HG02610 (cell line): Measurements from ENCODE around the gene KRTAP10-4.
"Not testable (repeated sequence)": the region's sequence is repeated elsewhere in the genome, so short reads cannot be mapped to it uniquely, and the experiment has no call there.

Source experiments
- ATAC-seq: cut with Tn5 transposase; IDR thresholded peaks from one replicate; pipeline ENCODE4 v1.9.1; 2021; ENCODE audit warnings: mild to moderate bottlenecking, moderate library complexity; ENCODE audit not compliant: unreplicated experiment

Gene KRTAP10-4

GRCh38 chr21:44573630-44574456 is at the start of gene KRTAP10-4:
TSS of gene KRTAP10-4 (plus strand) at chr21:44573729. CDS start at chr21:44573759, 30 bp downstream.
- ATAC-seq: not testable (repeated sequence)

GRCh38 chr21:44524414-44525371 is 48.8 kb upstream of the KRTAP10-4 start:
- ATAC-seq: no peak

- no peak for ATAC-seq
Measured at GRCh38 chr21:44525391-44526095, 48.0 kb upstream of the KRTAP10-4 start.

- ATAC-seq: no peak
Measured at GRCh38 chr21:44526096-44526997, 47.2 kb upstream of the KRTAP10-4 start.

GRCh38 chr21:44527156-44527982 is 46.2 kb upstream of the KRTAP10-4 start:
- no peak for ATAC-seq

- ATAC-seq: no peak
Measured at GRCh38 chr21:44527983-44528633, 45.4 kb upstream of the KRTAP10-4 start.

GRCh38 chr21:44528634-44528995 is 44.9 kb upstream of the KRTAP10-4 start:
- no peak for ATAC-seq

- no peak for ATAC-seq
Measured at GRCh38 chr21:44529011-44529421, 44.5 kb upstream of the KRTAP10-4 start.

- no peak for ATAC-seq
Measured at GRCh38 chr21:44529503-44530125, 43.9 kb upstream of the KRTAP10-4 start.

- ATAC-seq: no peak
Measured at GRCh38 chr21:44530221-44530902, 43.2 kb upstream of the KRTAP10-4 start.

GRCh38 chr21:44530903-44531605 is 42.5 kb upstream of the KRTAP10-4 start:
- no peak for ATAC-seq

GRCh38 chr21:44531606-44532564 is 41.6 kb upstream of the KRTAP10-4 start:
- no peak for ATAC-seq

GRCh38 chr21:44532712-44533111 is 40.8 kb upstream of the KRTAP10-4 start:
- no peak for ATAC-seq

GRCh38 chr21:44533121-44533890 is 40.2 kb upstream of the KRTAP10-4 start:
- ATAC-seq: no peak
